HG03175 (cell line): ENCODE results near the gene HTD2.
"Not testable (repeated sequence)": the region's sequence is repeated elsewhere in the genome, so short reads cannot be mapped to it uniquely, and the experiment has no call there.

Source experiments
- ATAC-seq: cut with Tn5 transposase; IDR thresholded peaks from one replicate; pipeline ENCODE4 v1.9.1; 2021; ENCODE audit warnings: mild to moderate bottlenecking, moderate library complexity; ENCODE audit not compliant: unreplicated experiment

HTD2 gene

DNA sequence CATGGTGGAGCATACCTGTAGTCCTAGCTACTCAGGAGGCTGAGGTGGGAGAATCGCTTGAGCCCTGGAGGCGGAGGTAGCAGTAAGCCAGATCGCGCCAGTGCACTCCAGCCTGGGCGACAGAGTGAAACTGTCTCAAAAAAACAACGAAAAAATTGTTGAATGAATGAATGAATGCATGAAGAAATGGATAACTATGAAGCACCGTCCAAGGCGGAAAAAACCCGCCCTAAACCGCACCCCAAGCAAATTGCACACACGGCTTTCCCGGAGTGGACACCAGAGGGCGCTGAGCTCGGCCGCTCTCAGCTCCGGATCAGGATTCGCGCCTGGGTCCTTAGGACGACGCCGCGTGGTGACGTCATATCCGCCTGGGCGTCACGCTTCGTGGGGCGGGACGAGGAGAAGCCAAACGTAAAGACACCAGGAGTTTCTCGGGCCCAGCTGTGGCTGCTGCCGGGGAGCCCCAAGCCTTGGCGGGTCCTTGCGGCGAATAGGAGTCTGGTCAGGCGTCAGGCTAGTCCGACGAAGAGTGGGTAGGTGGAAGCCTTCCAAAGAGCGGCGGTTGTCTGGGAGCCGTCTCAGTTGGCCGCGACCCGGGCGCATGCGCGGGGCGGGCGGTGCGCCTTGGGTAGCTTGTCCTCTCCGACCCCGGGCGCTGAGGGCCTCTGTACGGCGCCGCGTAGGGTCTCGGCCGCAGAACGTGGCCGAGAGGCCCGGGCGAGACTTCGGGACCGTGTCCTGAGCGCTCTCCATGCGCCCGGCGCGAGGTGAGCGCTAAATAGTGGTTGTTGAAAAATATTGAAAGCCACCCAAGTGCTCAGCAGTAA, at the start of gene HTD2, which contains the start of gene RPP14:
Gene HTD2 (plus strand): TSS at position 639 of the 830 bp plus-strand sequence. CDS start 11,094 bp downstream, outside the sequence.
Gene RPP14 (plus strand): TSS at position 364 of the 830 bp plus-strand sequence. CDS start 4,085 bp downstream, outside the sequence.
- peak; percentile 88 for ATAC-seq

DNA sequence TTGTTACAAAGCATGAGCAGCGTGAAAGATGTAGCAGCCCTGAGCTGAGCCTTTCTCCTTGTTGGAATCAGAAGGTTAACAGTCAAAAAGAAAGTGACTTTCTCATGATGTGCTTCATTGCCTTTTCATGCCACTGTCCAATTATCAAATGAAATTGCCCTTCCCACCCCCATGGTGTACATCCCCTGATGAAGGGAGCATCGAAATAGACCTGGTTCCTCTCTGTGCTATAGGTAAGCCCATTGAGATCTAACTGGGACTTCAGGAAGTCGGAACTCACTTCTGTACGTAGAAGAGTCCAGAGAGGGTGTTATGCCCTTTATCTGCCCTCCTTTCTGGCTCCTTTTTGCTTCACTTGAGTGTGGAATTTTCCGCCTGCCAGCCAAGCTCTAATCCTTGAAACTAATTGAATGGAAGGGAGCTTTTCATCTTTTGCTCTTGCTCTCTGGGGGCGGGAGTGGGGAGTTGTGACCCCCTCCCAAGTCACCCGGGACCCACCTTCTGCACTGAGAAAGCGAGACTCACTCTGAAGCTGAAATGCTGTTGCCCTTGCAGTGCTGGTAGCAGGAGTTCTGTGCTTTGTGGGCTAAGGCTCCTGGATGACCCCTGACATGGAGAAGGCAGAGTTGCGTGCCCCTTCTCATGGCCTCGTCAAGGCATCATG, 47.8 kb upstream of the HTD2 start:
- ATAC-seq = no peak

DNA sequence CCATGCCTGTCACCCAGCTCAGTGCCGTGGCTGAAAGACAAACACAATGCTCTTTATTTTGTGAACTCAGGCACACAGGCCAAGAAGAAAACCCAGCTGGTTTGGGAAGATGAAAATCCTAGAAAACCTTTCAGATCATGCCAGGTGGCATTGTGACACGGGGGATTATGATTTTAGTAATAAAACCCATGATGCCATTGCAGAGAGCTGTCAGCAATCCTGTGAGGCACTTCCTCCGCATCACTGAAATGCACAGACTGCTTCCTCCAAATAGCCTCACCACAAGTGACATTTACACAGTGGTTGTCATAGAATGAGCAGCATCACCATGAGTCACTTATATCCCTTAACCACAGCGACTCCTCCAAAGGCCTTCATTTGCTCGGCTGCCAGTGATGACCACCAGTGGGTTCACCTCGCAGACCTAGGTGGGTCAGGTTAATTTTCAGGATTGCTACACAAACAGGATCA, 46.0 kb upstream of the HTD2 start:
- no peak for ATAC-seq

DNA sequence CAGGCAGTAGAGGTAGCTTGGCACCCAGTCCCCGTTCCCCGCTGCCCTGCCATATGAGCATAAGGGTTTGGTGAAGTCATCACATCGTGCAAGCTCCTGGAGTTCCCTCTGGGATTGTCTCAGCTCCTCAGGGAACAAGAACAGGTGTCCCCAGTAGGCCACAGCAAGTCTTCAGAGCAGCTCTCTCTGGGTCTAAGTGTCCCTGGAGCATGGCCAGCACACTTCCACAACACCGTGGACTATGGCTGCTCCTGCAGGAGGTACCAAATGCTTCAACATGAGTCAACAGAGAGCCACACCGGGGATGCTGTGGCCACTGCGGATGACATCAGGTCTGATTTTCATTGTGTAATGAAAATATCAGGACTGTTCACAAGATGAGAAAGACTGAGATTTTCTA, 45.6 kb upstream of the HTD2 start:
- ATAC-seq = no peak

DNA sequence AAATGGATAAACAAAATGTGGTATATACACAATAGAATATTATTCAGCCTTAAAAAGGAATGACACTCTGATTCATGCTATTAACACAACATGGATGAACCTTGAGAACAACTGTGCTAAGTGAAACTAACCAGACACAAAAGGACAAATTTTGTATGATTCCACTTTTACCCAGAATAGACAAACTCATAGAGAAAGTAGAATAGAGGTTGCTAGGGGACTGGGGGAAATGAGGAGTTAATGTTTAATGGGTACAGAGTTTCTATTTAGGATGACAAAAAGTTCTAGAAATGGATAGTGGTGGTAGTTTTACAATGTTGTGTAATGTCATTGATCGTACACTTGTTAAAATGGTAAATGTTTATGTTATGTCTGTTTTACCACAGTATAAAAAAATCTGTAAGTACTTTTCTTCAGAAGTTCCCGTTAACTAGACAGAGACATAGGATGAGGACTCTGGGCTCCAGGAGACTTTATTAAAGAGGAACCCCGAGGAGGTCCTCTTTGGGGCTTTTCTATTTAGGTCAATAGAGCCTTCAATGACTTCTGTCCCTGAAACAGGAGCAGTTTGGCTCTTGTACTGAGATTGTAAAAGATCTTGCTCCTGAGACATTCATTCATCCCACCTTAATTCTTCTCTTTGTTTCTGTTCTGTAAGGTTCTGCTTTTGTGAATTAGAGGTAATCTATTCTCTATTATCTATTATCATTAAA, 44.2 kb upstream of the HTD2 start:
- peak; percentile 93 for ATAC-seq

DNA sequence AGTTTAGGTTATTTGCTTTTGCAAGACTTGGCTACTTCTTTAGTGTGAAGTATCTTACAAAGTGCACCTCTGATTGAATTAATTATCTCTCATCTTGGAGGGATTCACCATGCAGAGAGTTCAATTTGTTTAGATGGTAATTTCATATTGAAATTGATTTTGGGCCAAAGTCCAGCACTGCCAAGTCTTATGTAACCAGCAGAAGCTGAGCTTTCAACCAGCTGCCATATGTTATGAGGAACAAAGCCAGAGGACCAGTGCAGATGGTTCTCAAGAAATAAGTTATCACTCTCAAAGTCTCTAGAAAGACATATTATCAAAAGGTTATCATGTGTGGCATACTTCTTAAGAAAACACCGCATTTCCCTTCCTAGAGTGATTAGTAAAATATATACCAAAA, 39.7 kb upstream of the HTD2 start:
- no peak for ATAC-seq

DNA sequence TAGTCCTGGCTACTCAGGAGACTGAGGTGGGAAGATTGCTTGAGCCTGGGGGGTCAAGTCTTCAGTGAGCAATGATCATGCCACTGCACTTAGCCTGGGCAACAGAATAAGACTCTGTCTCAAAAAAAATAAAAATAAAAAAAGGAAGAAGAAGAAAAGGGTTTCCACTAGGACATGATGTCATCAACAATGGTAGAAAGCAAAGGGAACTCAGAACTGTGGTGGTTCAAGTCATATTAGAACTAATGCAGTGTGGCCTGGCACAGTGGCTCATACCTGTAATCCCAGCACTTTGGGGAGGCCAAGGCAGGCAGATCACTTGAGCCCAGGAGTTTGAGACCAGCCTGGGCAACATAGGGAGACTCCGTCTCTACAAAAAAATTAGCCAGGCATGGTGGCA, 38.8 kb upstream of the HTD2 start:
- ATAC-seq = not testable (repeated sequence)

DNA sequence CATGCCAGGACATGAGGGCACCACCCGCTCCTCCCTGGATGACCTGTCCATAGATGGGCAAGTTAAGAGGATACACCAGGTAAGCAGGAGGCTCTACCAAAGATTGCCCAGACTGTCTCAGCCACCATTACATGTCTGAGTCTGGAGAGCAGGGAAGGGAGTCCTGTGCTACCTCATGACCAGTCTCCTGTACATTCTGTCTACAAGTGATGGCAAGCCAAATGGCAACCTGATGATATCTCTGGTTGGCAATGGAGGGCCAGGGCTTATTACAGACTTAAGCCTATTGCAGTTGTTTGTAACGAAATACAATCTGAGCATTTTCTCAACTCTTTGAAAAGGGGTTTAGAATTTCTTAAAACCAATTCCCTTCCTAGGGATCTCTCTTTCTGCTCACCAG, 37.0 kb upstream of the HTD2 start:
- ATAC-seq = no peak

DNA sequence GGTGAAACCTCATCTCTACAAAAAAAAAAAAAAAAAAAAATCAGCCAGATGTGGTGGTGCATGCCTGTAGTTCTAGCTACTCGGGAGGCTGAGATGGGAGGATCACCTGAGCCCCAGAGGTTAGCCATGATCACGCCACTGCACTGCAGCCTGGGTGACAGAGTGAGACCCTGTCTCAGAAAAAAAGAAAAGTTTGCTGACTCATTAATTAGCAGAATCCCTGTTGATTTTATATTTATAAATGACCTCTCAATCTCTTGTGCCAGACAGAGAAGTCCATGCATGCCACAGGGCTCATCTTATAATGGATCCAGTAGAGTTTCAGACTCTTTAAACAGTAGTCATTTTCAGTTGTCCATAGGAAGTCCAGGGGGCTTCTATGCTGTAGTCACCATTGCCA, 35.8 kb upstream of the HTD2 start:
- ATAC-seq = no peak

DNA sequence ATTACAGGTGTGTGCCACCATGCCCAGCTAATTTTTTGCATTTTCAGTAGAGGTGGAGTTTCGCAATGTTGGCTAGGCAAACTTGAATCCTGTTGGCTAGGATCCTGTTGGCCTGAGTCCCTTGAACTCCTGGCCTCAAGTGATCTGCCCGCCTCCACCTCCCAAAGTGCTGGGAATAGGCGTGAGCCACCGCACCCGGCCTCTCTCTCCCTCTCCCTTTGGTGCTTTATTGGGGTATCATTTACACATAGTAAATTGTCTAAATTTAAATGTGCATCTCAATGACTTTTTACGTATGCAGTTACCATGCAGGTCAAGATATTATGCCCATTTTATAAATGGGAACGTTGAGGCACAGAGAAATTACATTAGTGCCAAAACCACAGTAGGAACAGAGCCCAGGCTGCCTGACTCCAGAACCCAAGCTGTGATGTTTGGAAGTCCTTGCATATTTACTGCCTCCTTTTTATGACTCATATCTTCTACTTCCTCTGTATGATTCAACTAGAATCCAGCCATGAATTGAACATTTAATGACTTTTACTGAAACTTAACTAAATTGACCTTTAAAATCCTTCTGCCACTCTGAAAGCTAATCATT, 34.3 kb upstream of the HTD2 start:
- no peak for ATAC-seq

DNA sequence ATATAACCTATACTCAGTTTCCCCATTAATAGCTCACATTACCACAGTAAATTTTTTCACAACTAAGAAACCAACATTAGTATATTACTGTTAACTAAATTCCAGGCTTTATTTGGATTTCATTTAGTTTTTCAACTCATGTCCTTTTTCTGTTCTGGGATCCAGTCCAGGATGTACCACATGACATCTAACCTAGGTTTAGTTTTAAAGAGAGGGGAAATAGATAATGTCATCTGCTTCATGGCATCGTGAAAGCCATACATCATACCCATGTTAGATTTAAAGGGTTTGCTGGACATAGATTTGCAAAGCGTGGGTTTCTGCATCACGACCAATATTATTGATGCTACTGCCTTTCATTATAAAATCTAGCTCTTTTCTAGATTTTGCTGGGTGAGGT, 33.4 kb upstream of the HTD2 start:
- no peak for ATAC-seq

DNA sequence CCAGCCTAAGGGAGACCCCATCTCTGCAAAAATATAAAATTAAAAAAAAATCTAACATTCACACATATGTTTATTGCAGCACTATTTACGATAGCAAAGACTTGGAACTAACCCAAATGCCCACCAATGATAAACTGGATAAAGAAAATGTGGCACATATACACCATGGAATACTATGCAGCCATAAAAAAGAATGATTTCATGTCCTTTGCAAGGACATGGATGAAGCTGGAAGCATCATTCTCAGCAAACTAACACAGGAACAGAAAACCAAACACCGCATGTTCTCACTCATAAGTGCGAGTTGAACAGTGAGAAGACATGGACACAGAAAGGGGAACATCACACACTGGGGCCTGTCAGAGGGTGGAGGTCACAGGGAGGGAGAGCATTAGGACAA, 33.0 kb upstream of the HTD2 start:
- ATAC-seq = not testable (repeated sequence)

DNA sequence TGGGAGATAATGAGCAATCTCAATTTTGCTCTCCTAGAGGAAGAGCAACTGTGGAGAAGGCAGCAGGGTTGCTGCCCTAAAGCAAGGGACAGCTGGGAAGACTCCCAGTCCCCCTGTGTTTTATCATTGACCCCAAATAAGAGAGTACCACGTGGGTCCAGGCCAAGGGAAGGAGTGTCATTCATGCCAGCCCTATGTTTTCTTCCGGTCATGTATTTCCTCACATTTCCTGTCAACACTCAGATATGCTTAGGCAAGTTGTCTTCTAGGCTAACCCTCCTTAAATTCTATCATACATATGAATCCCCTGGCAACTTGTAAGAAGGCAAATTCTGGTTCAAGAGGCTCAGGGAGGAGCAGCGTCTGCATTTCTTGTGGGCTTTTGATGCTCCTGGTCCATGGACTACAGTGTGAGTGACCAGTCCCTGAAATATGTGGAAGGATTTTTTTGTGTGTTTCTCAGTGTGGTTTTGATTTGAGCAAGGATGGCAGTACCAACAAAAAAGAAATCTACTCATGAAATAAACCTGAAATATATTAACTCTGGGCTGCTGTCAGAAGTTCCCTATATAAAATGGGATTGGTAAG, 32.2 kb upstream of the HTD2 start:
- no peak for ATAC-seq

DNA sequence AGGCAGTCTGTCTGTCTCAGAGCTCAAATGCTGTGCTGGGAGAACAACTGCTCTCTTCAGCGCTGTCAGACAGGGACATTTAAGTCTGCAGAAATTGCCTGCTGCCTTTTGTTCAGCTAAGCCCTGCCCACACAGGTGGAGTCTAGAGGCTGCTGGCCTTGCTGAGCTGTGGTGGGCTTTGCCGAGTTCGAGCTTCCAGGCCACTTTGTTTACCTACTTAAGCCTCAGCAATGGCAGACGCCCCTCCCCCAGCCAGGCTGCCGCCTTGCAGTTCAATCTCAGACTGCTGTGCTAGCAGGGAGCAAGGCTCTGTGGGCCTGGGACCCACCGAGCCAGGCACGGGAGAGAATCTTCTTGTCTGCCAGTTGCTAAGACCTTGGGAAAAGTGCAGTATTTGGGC, 25.3 kb upstream of the HTD2 start:
- ATAC-seq = no peak

DNA sequence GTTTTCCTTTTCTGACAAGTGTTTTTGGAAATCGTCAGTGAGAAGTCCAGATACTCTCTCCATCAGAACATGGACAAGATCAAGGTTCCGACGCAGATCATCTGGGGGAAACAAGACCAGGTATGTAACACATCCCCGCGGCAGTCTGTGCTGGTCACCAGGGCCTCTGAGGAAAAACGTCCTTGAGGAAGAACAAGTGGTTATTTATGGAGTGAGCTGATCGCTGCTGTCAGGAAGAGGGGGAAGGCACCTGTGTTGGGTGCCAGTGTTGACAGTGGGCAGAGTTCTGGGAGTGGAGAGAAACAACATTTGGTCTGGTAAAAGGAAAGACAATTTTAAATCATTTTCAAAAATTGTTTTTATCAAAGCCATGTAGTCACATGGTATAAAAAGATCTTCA, 21.0 kb upstream of the HTD2 start:
- ATAC-seq = no peak

DNA sequence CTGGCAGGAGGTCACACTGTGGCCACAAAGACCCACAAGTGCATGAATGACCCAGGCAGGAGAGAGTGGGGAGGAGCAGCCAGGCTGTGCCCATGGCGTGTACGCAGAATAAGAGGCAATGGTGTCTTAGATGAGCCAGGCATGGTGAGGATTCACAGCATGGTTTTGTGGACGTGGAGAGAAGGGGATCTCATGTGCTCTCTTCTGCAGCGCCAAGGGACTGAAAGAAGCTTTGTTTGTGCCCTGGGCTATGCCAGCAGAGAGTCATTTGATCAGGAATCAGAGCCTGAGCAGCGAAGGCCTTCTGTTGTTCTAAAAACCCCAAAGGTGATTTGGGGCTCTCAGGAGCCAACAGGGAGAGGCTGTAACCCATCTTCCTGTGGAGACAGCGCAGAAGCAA, 19.0 kb upstream of the HTD2 start:
- ATAC-seq = no peak

DNA sequence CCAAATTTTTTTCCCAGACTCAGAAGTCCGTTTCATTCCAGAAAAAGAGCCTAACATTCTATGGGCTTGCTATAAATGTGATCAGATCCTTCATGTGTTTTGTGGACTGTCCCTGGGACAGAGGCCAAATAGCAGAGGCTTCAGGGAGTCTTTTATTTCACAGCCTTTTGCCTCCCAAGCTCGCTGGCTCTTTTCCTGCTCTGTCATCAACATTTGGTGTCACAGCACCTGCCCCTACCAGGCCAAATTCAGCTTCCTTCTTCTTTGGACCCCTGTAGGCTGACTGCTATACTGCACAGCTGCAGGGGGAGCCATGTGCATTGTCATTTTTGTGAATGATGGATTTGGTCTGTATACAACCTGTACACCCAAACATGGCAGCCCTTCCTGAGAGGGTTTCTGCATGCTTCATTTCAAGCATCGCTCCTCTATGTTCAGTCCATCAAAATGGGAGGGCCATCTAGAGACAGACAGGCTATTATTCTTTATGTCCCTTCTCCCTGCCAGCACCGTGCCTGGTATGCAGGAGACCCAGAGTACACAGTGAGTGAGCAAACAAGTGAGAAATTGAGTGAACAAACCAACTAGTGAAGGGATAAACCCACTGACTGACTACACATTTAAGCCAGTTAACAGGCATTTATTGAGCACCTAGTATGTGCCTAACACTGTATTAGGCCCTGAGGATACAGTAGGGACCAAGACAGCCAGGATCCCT, 18.1 kb upstream of the HTD2 start:
- no peak for ATAC-seq

DNA sequence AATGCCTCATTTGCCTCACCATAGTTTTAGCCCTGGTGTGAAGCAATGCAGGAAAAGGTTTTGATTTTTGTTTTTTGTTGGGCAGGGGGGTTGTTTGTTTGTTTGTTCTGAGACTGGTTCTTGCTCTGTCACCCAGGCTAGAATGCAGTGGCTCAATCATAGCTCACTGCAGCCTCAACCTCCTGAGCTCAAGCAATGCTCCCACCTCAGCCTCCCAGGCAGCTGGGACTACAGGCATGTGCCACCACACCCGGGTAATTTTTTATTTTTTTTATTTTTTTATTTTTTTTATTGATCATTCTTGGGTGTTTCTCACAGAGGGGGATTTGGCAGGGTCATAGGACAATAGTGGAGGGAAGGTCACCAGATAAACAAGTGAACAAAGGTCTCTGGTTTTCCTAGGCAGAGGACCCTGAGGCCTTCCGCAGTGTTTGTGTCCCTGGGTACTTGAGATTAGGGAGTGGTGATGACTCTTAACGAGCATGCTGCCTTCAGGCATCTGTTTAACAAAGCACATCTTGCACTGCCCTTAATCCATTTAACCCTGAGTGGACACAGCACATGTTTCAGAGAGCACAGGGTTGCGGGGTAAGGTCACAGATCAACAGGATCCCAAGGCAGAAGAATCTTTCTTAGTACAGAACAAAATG, 17.2 kb upstream of the HTD2 start:
- ATAC-seq = not testable (repeated sequence)

DNA sequence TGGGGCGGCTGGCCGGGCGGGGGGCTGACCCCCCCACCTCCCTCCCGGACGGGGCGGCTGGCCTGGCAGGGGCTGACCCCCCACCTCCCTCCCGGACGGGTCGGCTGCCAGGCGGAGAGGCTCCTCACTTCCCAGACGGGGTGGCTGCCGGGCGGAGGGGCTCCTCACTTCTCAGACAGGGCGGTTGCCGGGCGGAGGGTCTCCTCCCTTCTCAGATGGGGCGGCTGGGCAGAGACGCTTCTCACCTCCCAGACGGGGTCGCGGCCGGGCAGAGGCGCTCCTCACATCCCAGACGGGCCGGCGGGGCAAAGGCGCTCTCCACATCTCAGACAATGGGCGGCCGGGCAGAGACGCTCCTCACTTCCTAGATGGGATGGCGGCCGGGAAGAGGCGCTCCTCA, 15.9 kb upstream of the HTD2 start:
- not testable (repeated sequence) for ATAC-seq
